ENCODE measurements around the gene APPL1.
"Not testable (repeated sequence)": the region's sequence is repeated elsewhere in the genome, so short reads cannot be mapped to it uniquely, and the experiment has no call there.

APPL1 gene

DNA sequence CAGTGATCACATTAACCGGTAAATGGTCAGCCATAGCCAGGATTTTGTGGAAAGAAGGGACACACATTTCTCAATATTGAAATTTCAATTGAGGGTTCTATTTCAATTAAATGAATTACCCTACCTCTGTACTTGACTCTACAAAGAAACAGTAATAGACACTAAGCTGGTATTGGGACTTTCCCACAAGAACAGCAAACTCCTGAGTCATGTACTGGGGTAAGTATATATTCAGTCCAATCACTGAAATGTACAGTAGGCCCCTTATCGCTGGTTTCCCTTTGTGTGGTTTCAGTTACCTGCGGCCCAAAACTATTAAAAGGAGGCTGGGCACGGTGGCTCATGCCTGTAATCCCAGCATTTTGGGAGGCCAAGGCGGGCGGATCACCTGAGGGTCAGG lies 47.3 kb downstream of the APPL1 start:
- no peak for DNase-seq

DNA sequence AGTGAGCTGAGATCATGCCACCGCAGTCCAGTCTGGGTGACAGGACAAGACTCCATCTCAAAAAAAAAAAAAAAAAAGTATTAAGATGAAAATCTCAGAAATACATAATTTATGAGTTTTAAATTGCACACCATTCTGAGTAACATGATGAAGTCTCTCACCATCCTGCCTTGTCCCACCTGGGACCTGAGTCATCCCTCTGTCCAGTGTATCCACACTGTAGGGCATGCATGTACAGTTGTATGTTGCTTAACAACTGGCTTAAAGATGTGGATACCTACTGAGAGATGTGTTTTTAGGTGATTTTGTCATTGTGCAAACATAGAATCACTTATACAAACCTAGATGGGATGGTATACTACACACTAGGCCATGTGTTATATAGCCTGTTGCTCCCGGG lies 47.9 kb downstream of the APPL1 start:
- no peak for DNase-seq

DNA sequence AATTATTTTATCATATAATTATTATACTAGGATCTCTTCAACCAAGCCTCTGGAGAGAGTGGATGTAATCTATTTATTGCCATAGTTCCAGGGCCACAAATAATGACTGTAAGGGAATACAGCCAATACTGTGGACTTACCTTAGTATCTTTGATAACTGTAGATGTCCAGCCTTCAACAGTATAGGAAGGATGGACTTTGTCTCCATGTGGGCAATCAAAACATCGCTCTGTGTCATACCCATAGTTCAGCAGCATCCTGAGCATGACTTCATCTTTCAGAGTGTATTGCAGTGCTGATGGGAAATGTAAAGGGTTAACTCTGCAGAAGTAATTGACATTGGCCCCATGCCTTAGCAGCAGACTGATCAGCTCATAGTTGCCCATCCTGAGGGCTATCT lies 50.7 kb downstream of the APPL1 start:
- no peak for DNase-seq

DNA sequence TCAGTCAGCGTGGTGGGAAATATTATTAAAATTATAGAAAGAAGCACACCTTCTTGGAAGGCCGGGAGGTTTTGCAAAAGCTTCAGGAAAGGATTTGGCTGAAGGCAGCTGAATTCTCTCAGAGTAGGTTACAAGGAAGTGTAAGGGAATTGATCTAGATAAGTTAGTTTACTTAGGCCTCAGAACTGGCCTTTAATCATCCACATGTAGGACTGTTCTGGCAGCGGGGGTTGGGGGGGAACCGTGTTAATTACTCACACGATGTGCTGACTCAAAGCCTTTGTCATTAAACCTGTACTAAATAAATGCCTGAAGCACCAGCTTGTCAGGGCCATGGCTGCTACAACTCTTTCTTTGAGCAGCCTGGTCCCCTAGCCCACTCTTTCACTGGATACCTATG lies 52.2 kb downstream of the APPL1 start:
- DNase-seq, result no peak

DNA sequence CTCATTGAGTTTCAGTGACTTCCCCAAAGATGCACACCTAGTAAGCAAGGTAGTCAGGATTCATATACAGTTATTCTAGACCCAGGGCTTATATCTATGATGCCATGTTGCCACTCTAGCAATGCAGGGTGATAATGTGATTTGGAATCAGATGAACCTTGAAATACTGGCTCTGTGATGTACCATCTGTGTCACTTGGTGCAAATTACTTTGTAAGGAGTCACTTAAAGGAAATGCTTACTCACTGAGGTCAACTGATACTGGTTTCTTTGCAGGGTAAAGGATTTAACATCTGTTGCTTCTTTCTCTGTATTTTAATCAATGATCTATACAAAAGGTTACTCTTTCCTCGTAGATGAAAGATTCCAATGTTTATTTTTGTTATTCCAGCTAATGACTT lies 54.2 kb downstream of the APPL1 start:
- DNase-seq, result no peak

DNA sequence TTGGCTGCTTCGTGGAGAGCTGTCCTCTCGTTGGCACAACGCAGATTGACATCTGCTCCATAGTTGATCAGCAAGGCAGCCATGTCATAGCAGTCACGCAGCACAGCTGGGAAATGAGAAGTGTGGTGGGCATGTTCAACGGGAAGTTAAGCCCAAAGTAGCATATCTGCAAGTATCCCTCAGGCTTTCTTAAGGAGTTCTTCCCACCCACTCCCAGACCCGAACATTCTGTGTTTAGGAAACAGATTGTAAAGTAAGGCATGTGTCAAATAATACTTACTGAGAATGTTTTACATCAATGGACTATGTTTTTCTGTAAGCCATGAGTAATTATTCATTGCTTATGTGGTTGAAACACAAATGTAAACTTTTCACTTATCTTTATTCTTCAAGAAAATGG lies 55.8 kb downstream of the APPL1 start:
- DNase-seq, result no peak

DNA sequence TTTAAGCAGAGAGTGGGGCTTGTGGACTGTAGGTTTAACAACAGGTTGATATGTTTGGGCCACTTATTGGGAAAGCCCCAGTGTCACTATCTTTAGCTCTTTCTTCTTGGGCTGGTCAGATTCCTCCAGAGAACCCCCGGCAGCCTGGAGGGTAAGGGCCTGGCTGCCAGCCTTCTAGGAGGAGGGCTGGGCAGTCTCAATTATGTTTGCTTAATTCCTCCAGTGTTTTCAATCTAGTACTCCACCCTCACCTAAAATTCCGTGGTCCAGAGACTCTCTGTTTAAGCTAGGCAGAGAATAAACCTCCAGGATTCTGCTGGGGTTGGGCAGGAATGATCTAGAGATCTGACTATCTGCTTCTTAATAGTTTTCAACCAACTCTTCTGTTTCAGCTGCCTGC lies 59.7 kb downstream of the APPL1 start:
- no peak for DNase-seq

DNA sequence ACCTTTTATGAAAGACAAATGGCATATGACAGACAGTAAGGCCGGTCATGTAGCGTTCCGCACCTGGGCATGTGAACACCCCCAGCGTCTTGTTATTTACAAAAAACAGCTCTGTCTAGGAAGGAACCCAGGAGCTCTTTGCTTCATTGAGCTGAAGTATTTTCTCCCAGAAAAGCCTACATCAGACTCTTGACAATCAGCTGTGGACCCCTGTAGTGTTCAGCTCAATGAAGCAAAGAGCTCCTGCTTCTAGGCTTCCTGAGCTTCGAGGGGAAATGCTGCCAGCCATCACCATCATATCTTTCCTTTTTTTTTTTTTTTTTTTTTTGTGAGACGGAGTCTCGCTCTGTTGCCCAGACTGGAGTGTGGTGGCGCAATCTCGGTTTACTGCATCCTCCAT lies 60.9 kb downstream of the APPL1 start:
- DNase-seq, result no peak

DNA sequence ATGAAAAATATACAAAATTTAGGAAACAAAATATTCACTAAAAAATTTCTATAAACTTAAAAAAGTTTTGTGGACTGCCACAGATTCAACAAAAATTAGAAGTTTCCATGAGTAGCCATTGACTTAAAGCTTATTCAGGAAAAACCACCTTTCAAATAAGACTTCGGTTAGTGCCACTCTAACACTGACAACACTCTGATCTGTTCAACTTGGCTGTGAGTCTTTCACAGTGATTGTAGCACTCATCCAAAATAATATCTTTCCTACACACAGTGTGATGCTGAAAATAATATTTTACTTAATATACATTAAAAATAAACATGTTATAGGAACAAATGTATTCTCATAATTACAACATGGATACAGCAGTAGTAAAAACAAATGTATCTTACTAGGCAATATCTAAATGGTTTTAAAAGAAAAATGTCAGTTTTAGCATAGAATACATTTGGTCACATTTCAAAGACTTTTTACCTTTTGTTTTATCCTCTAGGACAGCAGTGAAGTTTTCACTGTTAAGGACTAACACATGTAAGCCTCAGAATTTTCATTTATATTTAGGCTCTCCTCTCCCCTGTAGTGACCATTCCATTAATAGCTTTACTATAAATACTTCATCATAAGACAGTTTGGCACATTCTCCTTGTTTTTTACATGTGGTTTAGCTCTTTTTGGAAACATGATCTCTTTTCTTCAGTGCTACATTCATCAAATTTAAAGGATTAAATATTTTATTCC lies 64.8 kb downstream of the APPL1 start, which contains the start of gene ASB14:
Gene ASB14, minus strand, starts transcription at position 527 of the 738 bp plus-strand sequence. CDS start 652 bp downstream, outside the sequence.
- no peak for DNase-seq

DNA sequence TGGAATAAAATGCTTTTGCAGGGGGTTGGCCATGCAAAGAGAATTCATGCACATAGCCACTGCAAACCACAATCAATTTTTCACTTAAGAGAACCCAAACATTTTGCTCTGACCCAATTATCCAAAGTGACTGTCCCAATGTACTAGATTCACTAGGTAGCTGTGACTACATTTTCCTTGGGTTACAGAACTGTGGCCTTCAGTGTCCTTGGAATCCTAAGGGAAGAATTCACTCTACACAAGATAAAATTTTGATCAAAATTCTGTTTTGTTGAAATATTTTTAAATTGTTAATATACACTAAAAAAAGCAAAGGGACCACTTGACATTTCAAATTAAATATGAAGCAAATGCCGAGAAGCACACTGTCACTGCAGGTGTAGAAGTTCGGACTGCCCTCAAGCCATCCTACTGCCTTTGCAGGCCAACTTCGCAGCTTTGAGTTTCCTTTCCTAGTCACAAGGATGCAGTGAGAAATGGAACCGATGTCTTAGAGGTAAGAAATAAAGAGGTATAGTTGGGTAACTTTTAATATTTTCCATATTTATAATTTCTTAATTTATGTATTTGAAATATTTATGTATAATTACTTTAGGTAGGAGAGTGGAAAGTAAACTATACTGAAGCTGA lies 65.5 kb downstream of the APPL1 start:
- DNase-seq, result no peak

DNA sequence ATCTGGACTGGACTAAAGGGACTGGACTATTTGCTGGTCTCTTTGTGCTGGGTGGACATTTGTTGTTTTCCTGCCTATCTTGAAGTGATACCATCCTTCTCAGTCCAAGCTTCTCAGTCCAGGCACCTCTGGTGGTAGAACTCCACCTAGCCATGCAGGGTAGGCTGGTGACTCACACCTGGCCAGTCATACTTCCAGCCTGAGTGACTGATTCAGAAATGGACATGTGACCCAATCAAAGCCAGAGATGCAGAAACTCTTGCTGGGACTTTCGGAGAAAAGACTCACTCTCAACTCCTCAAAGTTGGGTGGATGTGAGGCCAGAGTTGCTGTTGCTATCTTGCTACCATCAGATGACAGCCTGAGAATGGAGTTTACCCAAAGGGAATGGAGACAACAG lies 70.5 kb downstream of the APPL1 start:
- no peak for DNase-seq

DNA sequence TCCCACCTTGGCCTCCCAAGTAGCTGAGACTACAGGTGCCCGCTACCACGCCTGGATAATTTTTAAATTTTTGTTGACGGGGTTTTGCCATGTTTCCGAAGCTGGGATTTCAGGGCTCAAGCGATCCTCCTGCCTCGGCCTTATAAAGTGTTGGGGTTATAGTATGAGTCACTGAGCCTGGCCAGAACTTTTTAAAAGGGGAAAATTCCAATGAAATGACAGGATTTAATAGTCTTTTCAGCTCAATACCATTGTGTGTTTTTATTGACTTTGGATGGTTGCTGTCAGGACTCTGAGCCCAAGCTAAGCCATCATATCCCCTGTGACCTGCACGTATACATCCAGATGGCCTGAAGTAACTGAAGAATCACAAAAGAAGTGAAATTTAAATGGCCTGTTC lies 76.0 kb downstream of the APPL1 start:
- DNase-seq, result not testable (repeated sequence)

DNA sequence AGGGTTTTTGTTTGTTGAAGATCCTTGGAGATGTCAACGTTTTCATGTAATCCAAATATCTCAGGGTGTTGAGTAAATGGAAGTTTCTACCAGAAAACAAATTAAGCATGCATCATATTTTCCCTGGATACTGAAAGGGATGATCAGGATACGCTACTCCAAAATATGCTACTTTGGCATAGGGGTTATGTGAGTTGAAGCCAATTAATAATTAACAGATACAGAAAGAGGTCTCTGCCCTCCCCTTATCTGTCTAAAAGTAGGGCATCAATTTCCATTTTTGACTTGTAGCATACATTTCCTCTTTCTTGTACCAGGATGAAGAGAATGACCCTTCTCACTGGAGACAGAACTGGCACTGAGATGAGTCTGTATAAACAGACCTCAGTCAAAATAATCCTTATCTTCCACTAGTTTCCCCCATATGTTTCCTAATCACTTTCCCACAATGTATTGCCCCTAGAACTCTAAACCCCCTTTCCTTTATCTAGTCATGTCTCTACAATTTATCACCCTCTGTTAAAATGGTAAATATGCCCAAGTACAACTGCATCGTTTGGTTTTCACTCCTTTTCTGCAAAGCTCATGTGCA lies 82.3 kb downstream of the APPL1 start:
- DNase-seq, result no peak

DNA sequence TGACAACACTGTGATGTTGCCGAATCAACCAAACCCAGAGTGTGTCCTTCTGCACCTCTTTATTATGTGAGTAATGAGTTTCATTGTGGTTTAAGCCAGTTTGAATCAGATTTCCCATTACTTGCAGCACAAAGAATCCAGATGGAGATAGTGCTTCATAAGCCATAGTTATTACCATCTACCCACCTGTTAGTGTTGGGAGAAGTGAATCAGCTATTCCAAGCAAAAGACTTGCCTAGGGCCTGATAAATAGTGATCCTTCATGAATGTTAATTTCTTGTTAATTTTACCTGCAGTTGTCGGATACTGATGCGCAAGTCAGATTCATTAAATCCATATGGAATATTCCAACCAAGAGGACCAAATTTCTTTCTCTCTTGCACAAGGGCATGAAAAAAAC lies 86.7 kb downstream of the APPL1 start:
- DNase-seq, result no peak

Data from NCI-H2029 (cell line).